Liver (tissue), 9 donors: ENCODE results near the gene BBC3. TPM values are rescaled to one million over a fixed set of nuclear protein-coding genes. Genes with fewer than 3 reads are reported as not detected.
"Not testable (repeated sequence)": the region's sequence is repeated elsewhere in the genome, so short reads cannot be mapped to it uniquely, and the experiment has no call there.

ENCODE experiments used
- DNase-seq: peaks from one replicate; pipeline ENCODE4 v3.0.0-alpha.2; 2017; ENCODE audit warnings: low spot score
- H3K27ac ChIP-seq, 2 donors: one replicate each; pipeline ENCODE4 v1.7.0; 2013; ENCODE audit warnings: inconsistent platforms in 2 of 2, low read length in 2 of 2, control low read depth in 1 of 2, low read depth in 1 of 2, mild to moderate bottlenecking in 1 of 2
- H3K27me3 ChIP-seq, 4 donors: one replicate each; pipeline versions ENCODE4 v1.6.1 to v1.7.0; 2013; ENCODE audit warnings: low read length in 3 of 4, inconsistent platforms in 1 of 4, mild to moderate bottlenecking in 1 of 4, moderate library complexity in 1 of 4; ENCODE audit not compliant: control insufficient read depth in 4 of 4, insufficient read depth in 4 of 4
- H3K36me3 ChIP-seq, 4 donors: one replicate each; pipeline versions ENCODE4 v1.6.1 to v1.7.0; 2013; ENCODE audit warnings: low read length in 3 of 4, mild to moderate bottlenecking in 3 of 4, low read depth in 1 of 4, moderate library complexity in 1 of 4; ENCODE audit not compliant: control insufficient read depth in 4 of 4, insufficient read depth in 3 of 4
- H3K4me1 ChIP-seq, 4 donors: one replicate each; pipeline versions ENCODE4 v1.6.1 to v1.7.0; 2013; ENCODE audit warnings: low read length in 3 of 4, mild to moderate bottlenecking in 3 of 4, moderate library complexity in 1 of 4; ENCODE audit not compliant: control insufficient read depth in 4 of 4, insufficient read depth in 4 of 4
- H3K4me3 ChIP-seq, 3 donors: one replicate each; pipeline versions ENCODE4 v1.6.1 to v1.7.0; 2013; ENCODE audit warnings: low read length in 3 of 3, control low read depth in 1 of 3, low read depth in 1 of 3, mild to moderate bottlenecking in 1 of 3
- H3K9ac ChIP-seq, 2 donors: one replicate each; pipeline ENCODE4 v1.7.0; 2013; ENCODE audit warnings: low read length in 2 of 2, mild to moderate bottlenecking in 2 of 2, moderate library complexity in 2 of 2, control low read depth in 1 of 2, low read depth in 1 of 2
- H3K9me3 ChIP-seq, 4 donors: one replicate each; pipeline versions ENCODE4 v1.6.1 to v1.7.0; 2013; ENCODE audit warnings: low read length in 3 of 4; ENCODE audit not compliant: control insufficient read depth in 4 of 4
- EGR1 ChIP-seq, 2 donors: IDR thresholded peaks; 2 replicates each; pipeline ENCODE4 v1.6.1; 2016 to 2018; ENCODE audit warnings: antibody characterized with exemption in 2 of 2, low read depth in 2 of 2
- FOXA1 ChIP-seq: IDR thresholded peaks from 2 replicates; pipeline ENCODE4 v1.6.1; 2016; ENCODE audit warnings: antibody characterized with exemption
- FOXA2 ChIP-seq: IDR thresholded peaks from 2 replicates; pipeline ENCODE4 v1.6.1; 2016; ENCODE audit warnings: antibody characterized with exemption
- HNF4A ChIP-seq, 2 donors: conservative IDR thresholded peaks; 2 replicates each; pipeline ENCODE4 v1.6.1; 2016; ENCODE audit warnings: antibody characterized with exemption in 2 of 2, mild to moderate bottlenecking in 2 of 2
- HNF4G ChIP-seq: IDR thresholded peaks from 2 replicates; pipeline ENCODE4 v1.6.1; 2016; ENCODE audit warnings: antibody characterized with exemption
- NR2F2 ChIP-seq: IDR thresholded peaks from 2 replicates; pipeline ENCODE4 v1.6.1; 2016; ENCODE audit warnings: antibody characterized with exemption
- RAD21 ChIP-seq, 2 donors: IDR thresholded peaks; 2 replicates each; pipeline ENCODE4 v1.6.1; 2016; ENCODE audit warnings: antibody characterized with exemption in 2 of 2, mild to moderate bottlenecking in 2 of 2
- RXRA ChIP-seq, 2 donors: IDR thresholded peaks; 2 replicates each; pipeline ENCODE4 v1.6.1; 2017 to 2018; ENCODE audit warnings: antibody characterized with exemption in 2 of 2, mild to moderate bottlenecking in 1 of 2
- SP1 ChIP-seq: IDR thresholded peaks from 2 replicates; pipeline ENCODE4 v1.6.1; 2018; ENCODE audit warnings: antibody characterized with exemption, mild to moderate bottlenecking
- TAF1 ChIP-seq: conservative IDR thresholded peaks from 2 replicates; pipeline ENCODE4 v1.6.1; 2016; ENCODE audit warnings: antibody characterized with exemption, mild to moderate bottlenecking
- YY1 ChIP-seq: IDR thresholded peaks from 2 replicates; pipeline ENCODE4 v1.6.1; 2016; ENCODE audit warnings: antibody characterized with exemption, mild to moderate bottlenecking
- WGBS: extraction: QIAGEN DNeasy Blood & Tissue Kit; methylation state at CpG from one replicate; pipeline ENCODE4 v1.1.7; 2013; 5-methylcytosine and 5-hydroxymethylcytosine counted together
- polyA plus RNA-seq, 2 donors: library from polyadenylated mRNA; stranded (reverse) in 1 of 2; unstranded in 1 of 2; fragments of 200-250 nt in 1 of 2; fragments of >200 nt in 1 of 2; fragmentation: Nextera tagmentation in 1 of 2; extraction: Ambion mirVana in 1 of 2; gene quantifications; one replicate each; pipeline versions ENCODE4 v1.2.1 to v1.2.3, GENCODE V29; 2013 to 2015
- total RNA-seq, 2 donors: library from RNA; depleted of rRNA; stranded (reverse); fragments of >200 nt; gene quantifications; one replicate each; pipeline ENCODE4 v1.2.3, GENCODE V29; 2014
- TF ChIP-seq, protein P1 (sequence below): fragments of 150-350 bp; IDR thresholded peaks from 2 replicates; pipeline ENCODE4 v1.5.1; 2017; ENCODE audit warnings: improper control_type of control experiment, low read depth, low read length; ENCODE audit not compliant: missing input control
- TF ChIP-seq, protein P2 (sequence below): IDR thresholded peaks from 2 replicates; pipeline ENCODE4 v1.6.1; 2016; ENCODE audit warnings: antibody characterized with exemption
- TF ChIP-seq, protein P3 (sequence below): IDR thresholded peaks from 2 replicates; pipeline ENCODE4 v1.6.1; 2016; ENCODE audit warnings: antibody characterized with exemption
- TF ChIP-seq, protein P4 (sequence below): IDR thresholded peaks from 2 replicates; pipeline ENCODE4 v1.6.1; 2016; ENCODE audit warnings: antibody characterized with exemption, mild to moderate bottlenecking
- TF ChIP-seq, protein P5 (sequence below): IDR thresholded peaks from 2 replicates; pipeline ENCODE4 v1.6.1; 2016; ENCODE audit warnings: antibody characterized with exemption
- donor health status: healthy.
- donor health status: healthy.
- donor health status: healthy.
- donor health status: healthy.
- donor health status: healthy.

BBC3 gene
- total and polyA plus RNA-seq, 4 donors, result 0.35 to 2.6 (median 1.6) TPM

DNA sequence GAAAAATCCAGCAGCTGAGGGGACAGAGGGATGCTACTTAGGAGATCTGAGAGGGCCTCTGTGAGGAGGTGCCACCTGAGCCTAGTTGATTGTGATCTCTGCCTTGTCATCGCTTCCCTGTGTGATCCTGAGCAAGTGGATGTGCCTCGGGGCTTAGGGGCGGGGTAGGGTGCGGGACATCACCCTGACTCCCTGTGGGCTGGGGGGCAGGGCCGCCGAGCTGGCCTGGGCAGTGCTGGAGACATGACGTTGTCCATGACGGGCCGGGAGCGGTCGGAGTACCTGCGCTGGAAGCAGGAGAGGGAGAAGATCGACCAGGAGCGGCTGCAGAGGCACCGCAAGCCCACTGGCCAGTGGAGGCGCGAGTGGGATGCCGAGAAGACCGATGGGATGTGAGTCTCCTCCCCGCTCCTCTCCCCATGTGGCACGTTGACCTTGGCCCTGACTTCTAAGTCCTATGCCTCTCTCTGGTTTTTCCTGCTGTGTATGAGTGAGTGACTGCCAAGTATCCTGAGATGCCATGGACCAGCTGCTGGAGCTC, 35.5 kb upstream of the BBC3 start:
- DNase-seq, result no peak
- no peak for TF ChIP-seq TAF1
- no peak for TF ChIP-seq FOXA2
- no peak for TF ChIP-seq HNF4G
- TF ChIP-seq EGR1 (IDR thresholded peaks at IDR 0.05; ENCODE audit: low read depth in 2 of 2), result no peak
- TF ChIP-seq, protein P1, sequence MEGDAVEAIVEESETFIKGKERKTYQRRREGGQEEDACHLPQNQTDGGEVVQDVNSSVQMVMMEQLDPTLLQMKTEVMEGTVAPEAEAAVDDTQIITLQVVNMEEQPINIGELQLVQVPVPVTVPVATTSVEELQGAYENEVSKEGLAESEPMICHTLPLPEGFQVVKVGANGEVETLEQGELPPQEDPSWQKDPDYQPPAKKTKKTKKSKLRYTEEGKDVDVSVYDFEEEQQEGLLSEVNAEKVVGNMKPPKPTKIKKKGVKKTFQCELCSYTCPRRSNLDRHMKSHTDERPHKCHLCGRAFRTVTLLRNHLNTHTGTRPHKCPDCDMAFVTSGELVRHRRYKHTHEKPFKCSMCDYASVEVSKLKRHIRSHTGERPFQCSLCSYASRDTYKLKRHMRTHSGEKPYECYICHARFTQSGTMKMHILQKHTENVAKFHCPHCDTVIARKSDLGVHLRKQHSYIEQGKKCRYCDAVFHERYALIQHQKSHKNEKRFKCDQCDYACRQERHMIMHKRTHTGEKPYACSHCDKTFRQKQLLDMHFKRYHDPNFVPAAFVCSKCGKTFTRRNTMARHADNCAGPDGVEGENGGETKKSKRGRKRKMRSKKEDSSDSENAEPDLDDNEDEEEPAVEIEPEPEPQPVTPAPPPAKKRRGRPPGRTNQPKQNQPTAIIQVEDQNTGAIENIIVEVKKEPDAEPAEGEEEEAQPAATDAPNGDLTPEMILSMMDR, result no peak
- TF ChIP-seq, protein P2, sequence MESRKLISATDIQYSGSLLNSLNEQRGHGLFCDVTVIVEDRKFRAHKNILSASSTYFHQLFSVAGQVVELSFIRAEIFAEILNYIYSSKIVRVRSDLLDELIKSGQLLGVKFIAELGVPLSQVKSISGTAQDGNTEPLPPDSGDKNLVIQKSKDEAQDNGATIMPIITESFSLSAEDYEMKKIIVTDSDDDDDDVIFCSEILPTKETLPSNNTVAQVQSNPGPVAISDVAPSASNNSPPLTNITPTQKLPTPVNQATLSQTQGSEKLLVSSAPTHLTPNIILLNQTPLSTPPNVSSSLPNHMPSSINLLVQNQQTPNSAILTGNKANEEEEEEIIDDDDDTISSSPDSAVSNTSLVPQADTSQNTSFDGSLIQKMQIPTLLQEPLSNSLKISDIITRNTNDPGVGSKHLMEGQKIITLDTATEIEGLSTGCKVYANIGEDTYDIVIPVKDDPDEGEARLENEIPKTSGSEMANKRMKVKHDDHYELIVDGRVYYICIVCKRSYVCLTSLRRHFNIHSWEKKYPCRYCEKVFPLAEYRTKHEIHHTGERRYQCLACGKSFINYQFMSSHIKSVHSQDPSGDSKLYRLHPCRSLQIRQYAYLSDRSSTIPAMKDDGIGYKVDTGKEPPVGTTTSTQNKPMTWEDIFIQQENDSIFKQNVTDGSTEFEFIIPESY, result no peak
- TF ChIP-seq NR2F2, result no peak
- no peak for TF ChIP-seq RXRA (IDR thresholded peaks at IDR 0.05)
- peaks cover 0 to 5% (median 0%) of the 10 kb centered on the region in 4 donors for H3K4me1 ChIP-seq
- H3K27me3 ChIP-seq, result no peaks in the 10 kb centered on the region
- H3K36me3 ChIP-seq, result peaks cover 19 to 61% (median 27%) of the 10 kb centered on the region in 4 donors
- no peak overlapping the region for H3K4me3 ChIP-seq
- no peak overlapping the region for H3K9ac ChIP-seq
- H3K27ac ChIP-seq, result no peak overlapping the region
- H3K9me3 ChIP-seq, result no peaks in the 10 kb centered on the region
- WGBS, result 97% methylated on average over 21 of the region's 21 CpGs

DNA sequence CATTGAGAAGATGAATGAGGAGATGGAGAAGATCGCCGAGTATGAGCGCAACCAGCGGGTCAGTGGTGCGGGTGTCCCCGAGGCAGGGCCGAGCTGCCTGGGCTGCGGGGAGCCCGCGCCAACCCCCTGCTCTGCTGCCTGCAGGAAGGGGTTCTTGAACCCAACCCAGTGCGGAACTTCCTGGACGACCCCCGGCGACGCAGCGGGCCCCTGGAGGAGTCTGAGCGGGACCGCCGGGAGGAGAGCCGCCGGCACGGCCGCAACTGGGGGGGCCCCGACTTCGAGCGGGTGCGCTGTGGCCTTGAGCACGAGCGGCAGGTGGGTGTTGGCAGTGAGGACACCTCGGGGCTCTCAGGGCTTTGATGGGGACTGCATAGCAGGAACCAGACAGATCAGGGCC, 33.6 kb upstream of the BBC3 start:
- Histone ChIP-seq H3K27me3 (no peaks in the 10 kb centered on the region), H3K9ac (no peak overlapping the region), H3K4me1 (peaks cover 0 to 5% (median 0%) of the 10 kb centered on the region in 4 donors), H3K27ac (no peak overlapping the region), H3K4me3 (no peak overlapping the region), H3K9me3 (no peaks in the 10 kb centered on the region), H3K36me3 (peaks cover 11 to 63% (median 25%) of the 10 kb centered on the region in 4 donors)
- 97% methylated on average over 30 of the region's 30 CpGs for WGBS
- no peak for DNase-seq
- no peak for TF ChIP-seq RAD21 (IDR thresholded peaks at IDR 0.05)
- no peak for TF ChIP-seq HNF4A (conservative IDR thresholded peaks at IDR 0.05)
- TF ChIP-seq, protein P3, sequence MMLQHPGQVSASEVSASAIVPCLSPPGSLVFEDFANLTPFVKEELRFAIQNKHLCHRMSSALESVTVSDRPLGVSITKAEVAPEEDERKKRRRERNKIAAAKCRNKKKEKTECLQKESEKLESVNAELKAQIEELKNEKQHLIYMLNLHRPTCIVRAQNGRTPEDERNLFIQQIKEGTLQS, result no peak
- TF ChIP-seq, protein P1, result no peak
- TF ChIP-seq SP1, result no peak
- TF ChIP-seq, protein P4, sequence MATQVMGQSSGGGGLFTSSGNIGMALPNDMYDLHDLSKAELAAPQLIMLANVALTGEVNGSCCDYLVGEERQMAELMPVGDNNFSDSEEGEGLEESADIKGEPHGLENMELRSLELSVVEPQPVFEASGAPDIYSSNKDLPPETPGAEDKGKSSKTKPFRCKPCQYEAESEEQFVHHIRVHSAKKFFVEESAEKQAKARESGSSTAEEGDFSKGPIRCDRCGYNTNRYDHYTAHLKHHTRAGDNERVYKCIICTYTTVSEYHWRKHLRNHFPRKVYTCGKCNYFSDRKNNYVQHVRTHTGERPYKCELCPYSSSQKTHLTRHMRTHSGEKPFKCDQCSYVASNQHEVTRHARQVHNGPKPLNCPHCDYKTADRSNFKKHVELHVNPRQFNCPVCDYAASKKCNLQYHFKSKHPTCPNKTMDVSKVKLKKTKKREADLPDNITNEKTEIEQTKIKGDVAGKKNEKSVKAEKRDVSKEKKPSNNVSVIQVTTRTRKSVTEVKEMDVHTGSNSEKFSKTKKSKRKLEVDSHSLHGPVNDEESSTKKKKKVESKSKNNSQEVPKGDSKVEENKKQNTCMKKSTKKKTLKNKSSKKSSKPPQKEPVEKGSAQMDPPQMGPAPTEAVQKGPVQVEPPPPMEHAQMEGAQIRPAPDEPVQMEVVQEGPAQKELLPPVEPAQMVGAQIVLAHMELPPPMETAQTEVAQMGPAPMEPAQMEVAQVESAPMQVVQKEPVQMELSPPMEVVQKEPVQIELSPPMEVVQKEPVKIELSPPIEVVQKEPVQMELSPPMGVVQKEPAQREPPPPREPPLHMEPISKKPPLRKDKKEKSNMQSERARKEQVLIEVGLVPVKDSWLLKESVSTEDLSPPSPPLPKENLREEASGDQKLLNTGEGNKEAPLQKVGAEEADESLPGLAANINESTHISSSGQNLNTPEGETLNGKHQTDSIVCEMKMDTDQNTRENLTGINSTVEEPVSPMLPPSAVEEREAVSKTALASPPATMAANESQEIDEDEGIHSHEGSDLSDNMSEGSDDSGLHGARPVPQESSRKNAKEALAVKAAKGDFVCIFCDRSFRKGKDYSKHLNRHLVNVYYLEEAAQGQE, result no peak
- no peak for TF ChIP-seq FOXA1
- no peak for TF ChIP-seq TAF1
- TF ChIP-seq NR2F2, result no peak
- TF ChIP-seq EGR1 (IDR thresholded peaks at IDR 0.05; ENCODE audit: low read depth in 2 of 2), result no peak
- no peak for TF ChIP-seq YY1
- TF ChIP-seq, protein P5, sequence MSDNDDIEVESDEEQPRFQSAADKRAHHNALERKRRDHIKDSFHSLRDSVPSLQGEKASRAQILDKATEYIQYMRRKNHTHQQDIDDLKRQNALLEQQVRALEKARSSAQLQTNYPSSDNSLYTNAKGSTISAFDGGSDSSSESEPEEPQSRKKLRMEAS, result no peak

DNA sequence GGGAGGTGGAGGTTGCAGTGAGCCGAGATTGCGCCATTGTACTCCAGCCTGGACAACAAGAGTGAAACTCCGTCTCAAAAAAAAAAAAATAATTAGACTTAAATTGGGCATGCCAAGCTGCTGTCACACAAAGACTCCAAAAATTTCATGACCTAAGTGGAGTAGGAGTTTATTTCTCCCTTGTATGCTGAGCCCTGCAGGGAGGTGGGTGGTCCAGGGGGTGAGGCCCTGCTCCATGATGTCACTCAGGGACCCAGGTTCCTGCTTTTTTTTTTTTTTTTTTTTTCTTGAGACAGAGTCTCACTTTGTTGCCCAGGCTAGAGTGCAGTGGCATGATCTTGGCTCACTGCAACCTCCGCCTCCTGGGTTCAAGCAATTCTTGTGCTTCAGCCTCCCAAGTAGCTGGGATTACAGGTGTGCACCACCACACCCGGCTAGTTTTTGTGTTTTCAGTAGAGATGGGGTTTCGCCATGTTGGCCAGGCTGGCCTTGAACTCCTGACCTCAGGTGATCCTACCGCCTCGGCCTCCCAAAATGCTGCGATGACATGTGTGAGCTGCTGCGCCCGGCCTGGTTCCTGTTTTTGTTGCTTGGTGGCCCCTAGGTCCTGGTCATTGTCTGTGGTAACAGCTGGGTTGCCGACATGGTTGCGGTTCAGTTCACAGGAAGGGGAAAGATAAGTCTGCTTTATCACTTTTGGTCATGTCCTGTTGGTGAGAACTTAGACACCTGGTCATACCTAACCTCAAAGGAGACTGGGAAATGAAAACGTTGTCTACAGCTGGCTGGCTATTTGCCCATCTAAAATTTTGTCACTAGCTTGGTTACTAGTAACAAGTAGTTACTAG, 31.2 kb upstream of the BBC3 start:
- not testable (repeated sequence) for H3K27ac ChIP-seq, H3K4me3 ChIP-seq, H3K27me3 ChIP-seq, DNase-seq, H3K9me3 ChIP-seq, H3K9ac ChIP-seq
- Histone ChIP-seq H3K36me3 (peaks cover 18 to 59% (median 26%) of the 10 kb centered on the region in 4 donors), H3K4me1 (peaks cover 7 to 14% (median 9%) of the 10 kb centered on the region in 4 donors)
- 84% methylated on average over 14 of the region's 14 CpGs for WGBS
